ENCODE data around the gene CLASP1.
"Not testable (repeated sequence)": the region's sequence is repeated elsewhere in the genome, so short reads cannot be mapped to it uniquely, and the experiment has no call there.

The CLASP1 gene

DNA sequence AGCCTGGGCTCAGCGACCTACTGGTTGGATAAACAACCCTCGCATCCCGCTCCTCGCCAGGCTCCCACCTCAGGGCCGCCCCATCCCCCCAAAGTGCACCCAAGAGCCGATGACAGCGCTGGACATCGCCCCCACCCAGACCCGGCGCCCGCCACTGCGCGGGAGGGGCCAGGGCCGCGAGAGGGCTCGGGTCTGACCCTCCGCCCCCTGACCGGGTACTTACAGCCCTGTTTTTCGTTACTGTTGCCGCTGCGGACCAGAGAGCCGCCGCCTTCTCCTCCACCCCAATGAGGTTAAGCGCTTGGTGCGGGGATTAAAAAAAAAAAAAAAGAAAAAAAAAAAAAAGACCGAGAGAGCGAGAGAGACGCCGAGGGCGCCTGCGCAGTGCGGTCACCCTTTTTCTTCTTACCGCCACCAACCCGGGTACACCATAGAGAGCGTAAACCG lies at the start of gene CLASP1:
TSS of gene CLASP1 (minus strand) at position 314 of the 447 bp plus-strand sequence. CDS start 43,567 bp downstream, outside the sequence.
- DNase-seq = no peak

DNA sequence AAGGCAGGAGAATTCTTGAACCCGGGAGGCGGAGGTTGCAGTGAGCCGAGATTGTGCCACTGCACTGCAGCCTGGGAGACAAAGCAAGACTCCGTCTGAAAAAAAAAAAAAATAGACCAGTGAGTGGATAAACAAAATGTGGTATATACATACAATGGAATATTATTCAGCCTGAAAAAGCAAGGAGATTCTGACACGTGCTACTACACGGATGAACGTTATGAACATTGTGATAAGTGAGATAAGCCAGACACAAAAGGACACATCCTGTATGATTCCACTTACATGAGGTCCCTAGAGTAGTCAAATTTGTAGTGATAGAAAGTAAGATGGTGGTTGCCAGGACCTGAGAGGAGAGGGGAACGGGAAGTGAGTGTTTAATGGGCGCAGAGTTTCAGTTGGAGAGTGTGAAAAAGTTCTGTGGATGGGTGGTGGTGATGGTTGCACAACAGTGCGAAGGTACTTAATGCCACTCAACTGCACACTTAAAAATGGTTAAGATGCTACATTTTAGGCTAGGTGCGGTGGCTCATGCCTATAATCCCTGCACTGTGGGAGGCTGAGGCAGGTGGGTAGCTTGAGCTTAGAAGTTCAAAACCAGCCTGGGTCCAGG lies 49.2 kb upstream of the CLASP1 start:
- no peak for DNase-seq

DNA sequence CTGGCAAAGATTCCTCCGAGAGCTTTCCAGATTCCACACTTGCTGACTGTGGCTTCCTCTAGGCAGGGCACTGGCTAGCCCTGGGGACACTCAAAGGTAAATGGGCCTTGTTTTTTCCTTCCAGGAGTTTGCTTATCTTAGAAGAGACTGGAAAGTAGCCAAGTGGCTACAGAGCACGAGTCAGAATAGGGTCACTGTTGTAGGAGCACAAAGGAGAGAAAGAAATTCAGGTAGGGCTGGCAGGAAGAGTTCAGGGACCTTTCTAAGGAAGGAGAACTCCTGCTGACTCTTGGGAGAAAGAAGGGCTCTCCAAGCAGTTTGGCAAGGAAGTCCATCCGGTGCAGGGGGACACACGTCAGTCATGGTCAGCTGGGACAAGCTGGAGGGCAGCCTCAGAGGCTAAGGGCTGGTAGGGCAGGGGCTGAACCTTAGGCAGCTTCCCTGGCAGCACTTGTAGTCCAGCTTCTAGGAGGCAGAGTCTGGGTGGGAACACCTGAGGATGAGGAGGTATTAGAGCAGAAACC lies 47.9 kb upstream of the CLASP1 start:
- no peak for DNase-seq

- no peak for DNase-seq
Observed at GRCh38 chr2:121696410-121696930, 47.2 kb upstream of the CLASP1 start.

GRCh38 chr2:121695171-121695451 lies 45.8 kb upstream of the CLASP1 start:
- DNase-seq = no peak

- no peak for DNase-seq
Observed at GRCh38 chr2:121694398-121695170, 45.3 kb upstream of the CLASP1 start.

GRCh38 chr2:121690572-121690971 lies 41.3 kb upstream of the CLASP1 start:
- DNase-seq = not testable (repeated sequence)

DNA sequence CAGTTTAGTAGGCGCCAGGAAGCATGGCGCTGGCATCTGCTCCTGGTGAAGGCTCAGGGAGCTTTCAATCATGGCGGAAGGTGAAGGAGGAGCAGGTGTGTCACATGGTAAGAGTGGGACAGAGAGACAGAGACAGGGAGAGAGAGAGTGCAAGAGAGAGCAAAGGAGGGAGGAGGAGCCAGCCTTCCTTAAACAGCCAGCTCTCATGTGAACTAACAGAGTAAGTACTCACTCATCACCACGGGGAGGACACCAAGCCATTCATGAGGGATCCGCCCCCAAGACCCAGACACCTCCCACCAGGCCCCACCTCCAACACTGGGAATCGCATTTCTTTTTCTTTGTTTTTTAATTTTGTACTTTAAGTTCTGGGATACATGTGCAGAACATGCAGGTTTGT lies 40.8 kb upstream of the CLASP1 start:
- no peak for DNase-seq

GRCh38 chr2:121689356-121689755 lies 40.1 kb upstream of the CLASP1 start:
- DNase-seq = no peak

- no peak for DNase-seq
Observed at GRCh38 chr2:121688820-121689219, 39.6 kb upstream of the CLASP1 start.

DNA sequence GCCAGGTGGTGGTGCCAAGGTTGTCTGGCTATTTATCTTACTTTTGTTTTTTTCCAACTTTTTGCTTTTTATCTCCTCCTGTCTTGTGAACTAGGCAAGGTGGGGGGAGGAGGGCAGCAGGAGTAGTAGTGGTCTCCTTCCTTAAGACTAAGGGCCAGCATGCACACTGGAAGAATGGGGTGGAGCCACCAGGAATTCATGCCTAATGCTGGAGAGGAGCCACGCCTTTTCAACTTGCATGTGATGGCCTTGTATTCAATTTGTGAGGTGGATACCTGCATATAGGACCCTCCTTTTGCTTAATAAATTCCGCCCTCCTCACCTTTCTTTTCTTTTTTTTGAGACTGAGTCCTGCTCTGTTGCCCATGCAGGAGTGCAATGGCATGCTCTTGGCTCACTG lies 37.6 kb upstream of the CLASP1 start:
- DNase-seq = no peak

GRCh38 chr2:121686218-121686617 lies 37.0 kb upstream of the CLASP1 start:
- no peak for DNase-seq

- DNase-seq = no peak
Observed at GRCh38 chr2:121682396-121683298, 33.4 kb upstream of the CLASP1 start.

GRCh38 chr2:121677855-121678254 lies 28.6 kb upstream of the CLASP1 start:
- DNase-seq = no peak

GRCh38 chr2:121671621-121672020 lies 22.4 kb upstream of the CLASP1 start:
- DNase-seq = not testable (repeated sequence)

- DNase-seq = no peak
Observed at GRCh38 chr2:121670181-121670580, 20.9 kb upstream of the CLASP1 start.

DNA sequence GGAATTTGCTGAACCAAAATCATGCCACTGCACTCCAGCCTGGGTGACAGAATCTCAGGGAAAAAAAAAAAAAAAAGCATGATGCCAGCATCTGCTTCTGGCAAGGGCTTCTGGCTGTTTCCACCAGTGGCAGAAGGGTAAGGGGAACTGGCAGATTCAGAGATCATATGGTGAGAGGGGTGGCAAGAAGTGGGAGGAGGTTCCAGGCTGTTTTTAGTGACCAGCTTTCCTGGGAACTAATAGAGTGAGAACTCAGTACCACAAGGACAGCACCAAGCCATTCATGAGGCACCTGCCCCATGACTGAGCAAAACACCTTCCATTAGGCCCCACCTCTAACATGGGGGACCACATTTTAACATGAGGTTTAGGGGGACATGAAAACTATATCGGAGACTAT lies 18.4 kb upstream of the CLASP1 start:
- DNase-seq = no peak

- DNase-seq = no peak
Observed at GRCh38 chr2:121666042-121666441, 16.8 kb upstream of the CLASP1 start.

GRCh38 chr2:121665504-121665903 lies 16.2 kb upstream of the CLASP1 start:
- DNase-seq = no peak

GRCh38 chr2:121664713-121665112 lies 15.5 kb upstream of the CLASP1 start:
- DNase-seq = no peak

DNA sequence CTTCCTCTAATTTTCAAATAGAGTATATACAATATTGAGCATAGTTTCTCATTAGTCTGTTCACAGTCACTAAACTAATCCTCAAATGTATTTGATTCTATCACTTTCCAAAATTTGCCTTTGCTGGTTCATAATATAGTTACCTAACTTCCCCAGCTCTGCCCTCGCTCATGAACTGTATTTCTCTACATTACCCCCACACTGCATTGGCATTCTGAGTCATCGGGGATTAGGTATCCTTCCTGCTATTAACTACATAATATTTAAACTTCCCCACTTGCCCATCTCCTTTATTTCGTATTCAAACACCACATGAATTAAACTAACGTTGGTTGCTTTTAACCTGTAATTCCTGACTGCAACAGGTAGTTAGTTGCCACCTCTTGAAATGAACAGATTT lies 14.8 kb upstream of the CLASP1 start:
- DNase-seq = no peak

DNA sequence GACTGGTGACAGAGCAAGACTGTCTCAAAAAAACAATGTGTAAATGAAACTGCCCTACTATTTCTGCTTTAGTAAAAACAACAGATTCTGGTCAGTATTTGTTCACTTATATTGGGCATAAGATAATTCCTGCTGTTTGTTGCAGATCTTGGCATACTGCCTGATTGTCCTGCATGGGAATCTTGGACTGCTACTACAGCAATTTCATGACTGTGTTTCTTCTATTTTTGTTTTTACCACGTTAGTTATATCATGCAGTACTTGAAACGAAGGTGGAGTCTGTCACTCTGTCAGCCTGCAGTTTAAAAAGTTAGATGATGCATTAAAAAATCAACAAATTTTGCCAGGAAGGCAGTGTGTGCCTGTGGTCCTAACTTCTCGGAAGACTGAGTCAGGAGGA lies 14.2 kb upstream of the CLASP1 start:
- no peak for DNase-seq

DNA sequence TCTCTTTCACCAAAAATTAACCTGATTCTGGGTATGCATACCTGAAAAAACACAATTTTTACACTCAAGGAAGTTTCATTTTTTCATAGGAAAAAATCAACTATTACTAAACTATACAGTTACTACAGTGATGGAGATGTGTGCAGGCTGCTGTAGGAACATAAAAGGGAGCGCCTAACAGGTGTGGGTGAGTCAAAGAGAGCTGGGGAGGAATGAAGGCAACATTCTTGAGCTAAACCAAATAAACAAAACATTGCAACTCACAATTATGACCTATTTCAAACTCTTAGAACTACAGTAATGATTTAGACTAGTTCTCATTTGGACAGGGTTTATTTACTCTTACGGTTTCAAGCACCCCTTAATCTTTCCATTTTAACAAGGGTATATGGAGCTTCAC lies 13.4 kb upstream of the CLASP1 start:
- no peak for DNase-seq
